Midbrain (tissue), 1 donor: ENCODE data around the gene PREX1.
"Not testable (repeated sequence)": the region's sequence is repeated elsewhere in the genome, so short reads cannot be mapped to it uniquely, and the experiment has no call there.

Experiments used
- DNase-seq: peaks from one replicate; lab custom pipeline; 2025; lab: John Stamatoyannopoulos, UW

The PREX1 gene

GRCh38 chr20:48776306-48776705 lies 51.5 kb downstream of the PREX1 start:
- peak; percentile 50 for DNase-seq

GRCh38 chr20:48775545-48775944 lies 52.3 kb downstream of the PREX1 start:
- DNase-seq: not testable (repeated sequence)

- DNase-seq: no peak
Measured at GRCh38 chr20:48774696-48775095, 53.1 kb downstream of the PREX1 start.

GRCh38 chr20:48773837-48774418 lies 53.9 kb downstream of the PREX1 start:
- no peak for DNase-seq

- peak; percentile 67 for DNase-seq
Measured at GRCh38 chr20:48772183-48772976, 55.4 kb downstream of the PREX1 start.

DNA sequence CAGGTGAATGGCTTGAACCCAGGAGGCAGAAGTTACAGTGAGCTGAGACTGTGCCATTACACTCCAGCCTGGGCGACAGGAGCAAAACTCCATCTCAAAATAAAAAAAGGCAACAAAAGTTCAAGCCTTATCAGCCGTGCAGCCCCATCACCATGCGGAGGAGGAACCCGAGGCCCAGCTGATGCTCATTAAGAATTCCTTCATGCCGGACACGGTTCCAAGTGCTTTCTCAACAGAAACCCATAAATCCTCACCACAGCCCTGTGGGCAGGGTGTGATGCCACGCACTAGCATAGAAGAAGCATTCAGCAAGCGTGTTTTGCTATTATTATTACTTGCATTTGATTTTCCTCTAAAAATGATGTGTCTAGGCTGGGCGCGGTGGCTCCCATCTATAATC lies 56.3 kb downstream of the PREX1 start:
- no peak for DNase-seq

DNA sequence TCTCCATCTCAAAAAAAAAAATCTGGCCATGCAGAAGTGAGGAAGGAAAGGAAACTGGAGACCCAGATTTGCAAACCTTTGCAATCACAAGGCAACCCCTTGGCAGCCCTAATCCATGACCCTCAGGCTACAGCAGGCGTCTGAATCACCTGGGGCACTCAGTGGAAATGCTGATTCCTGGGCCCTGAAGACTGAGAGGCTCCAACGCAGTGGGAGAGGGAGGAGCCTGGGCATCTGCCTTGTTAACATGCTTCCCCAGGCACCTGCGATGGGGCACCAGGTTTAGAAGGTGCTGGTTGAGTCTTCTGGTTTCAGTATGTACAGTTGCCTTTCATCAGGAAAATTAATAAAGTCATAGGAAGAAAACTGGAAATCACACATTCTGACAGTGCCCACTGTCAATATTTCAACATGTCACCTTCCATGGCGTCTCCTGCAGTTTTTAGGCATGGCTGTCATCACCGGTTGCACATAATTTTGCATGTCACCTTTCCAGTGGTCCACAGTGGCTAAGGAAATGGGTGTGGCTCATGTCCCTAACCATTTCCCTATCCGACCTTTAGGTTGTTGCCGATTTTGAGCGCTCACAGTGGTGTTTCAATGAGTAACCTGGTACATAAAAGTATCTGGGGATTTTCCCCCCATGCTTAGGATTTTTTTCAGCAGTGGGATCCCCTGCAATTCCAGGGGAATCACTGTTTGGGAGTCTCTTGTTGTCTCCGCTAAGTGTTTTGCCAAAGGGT lies 56.9 kb downstream of the PREX1 start:
- no peak for DNase-seq

GRCh38 chr20:48769069-48769983 lies 58.5 kb downstream of the PREX1 start:
- DNase-seq: peak; percentile 30

DNA sequence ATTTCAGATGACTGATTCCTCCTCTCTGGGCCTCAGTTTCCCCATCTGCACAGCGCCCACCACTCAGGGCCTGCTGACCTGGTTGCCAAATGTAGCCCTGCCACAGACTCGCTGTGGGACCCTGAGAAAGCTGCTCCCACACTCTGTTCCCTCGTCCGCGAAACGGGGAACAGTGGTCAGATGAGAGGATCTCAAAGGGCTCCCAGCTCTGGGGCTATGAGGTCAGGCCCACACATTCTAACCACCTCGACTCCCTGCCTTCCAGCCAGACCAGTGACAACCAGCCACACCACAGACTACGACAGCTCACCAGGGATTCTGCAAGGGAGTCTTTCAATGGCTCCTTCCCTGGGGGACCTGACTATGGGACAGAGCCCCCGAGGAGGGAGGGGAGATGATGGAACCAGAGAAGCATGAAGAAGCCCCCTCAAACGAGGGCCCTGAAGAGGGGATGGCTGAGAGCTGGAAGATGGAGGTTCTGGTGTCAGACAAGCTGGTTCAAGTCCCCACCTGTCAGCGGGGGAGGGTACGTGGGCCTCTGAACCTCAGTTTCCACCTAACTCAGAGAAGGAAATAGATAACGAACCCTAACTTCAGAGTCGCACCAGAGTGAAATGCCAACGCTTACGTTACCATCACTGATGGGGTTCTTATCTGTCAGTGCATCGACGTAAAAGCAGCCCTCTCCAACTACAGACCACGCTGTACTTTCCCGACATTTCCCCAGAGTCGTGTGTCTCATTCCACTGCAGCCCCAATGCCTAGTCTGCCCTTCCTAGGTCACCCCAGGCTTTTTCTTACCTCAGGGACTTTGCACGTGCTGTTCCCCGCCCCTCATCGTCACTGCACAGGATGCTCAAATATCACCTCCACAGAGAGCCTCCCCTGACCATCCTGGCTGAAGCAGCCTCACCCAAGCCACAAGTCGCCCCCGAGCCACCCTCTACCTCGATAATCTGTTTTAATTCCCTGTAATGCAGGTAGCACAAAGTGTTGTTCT lies 60.5 kb downstream of the PREX1 start:
- DNase-seq: no peak

GRCh38 chr20:48766205-48766604 lies 61.6 kb downstream of the PREX1 start:
- DNase-seq: no peak

- DNase-seq: no peak
Measured at GRCh38 chr20:48765359-48765758, 62.4 kb downstream of the PREX1 start.

DNA sequence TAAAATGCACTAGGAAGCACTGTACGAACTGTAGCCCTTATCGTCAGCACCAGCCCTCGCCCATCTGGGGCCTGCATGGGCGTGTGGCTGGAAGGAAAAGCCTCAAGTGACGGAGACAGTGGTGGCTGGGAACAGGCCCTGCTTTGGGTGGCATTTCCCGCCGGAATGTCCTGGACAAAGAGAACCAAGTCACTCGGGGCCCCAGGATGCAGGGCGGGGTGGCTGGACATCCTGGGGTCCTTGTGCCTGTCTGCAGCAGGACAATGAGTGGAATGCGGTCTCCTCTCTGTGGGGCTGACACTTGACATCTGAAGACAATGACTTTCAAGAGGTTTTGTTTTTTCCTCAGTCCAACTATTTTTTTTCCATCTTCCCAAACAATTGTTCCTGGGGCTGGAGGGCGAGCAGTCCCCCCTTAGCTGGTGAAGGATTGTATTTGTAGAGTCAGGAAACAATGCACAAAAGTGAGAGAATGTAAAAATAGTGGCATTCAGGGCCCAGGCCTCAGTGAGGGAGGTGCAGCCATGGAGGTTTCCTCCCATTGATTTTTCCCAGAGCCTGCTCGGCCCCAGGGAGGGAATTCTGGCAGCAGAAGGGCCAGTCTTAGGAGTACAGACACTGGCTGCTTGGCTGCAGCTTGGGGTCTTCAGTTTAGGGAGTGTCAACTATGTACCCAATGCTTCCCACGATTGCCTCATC lies 64.4 kb downstream of the PREX1 start:
- no peak for DNase-seq

- no peak for DNase-seq
Measured at GRCh38 chr20:48761874-48762273, 65.9 kb downstream of the PREX1 start.

DNA sequence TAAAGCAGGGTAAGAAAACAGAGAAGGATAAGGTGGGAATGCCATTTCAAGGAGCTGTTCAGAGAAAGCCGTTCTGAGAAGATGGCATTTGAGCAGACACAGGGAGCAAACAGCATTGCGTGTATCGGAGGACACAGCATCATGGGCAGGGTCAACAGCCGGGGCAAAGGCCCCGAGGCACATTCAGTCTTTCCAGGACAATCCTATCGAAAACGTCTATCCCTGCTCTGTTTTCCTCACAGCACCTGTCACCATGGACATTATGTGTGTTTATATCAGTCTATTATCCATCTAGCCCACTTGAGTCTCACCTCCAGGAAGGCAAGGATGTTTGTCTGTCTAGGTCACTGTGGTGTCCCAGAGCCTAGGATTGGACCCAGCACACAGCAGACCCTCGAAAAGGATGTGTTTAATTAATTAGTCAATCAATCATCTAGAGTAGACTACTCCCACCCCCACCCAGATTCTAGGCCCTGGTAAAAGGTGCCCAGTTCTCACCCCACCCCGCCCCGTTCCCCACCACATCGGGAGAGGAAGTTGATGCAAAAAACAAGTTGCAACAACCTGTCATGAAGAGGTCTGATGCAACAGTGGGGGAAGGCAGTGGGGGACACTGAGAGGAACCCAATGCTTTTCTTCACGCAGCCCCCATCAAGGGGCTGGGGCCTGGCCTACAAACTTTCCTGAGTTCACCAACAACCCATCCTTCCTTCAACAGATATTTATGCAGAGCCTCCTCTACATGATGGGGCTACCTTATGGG lies 66.6 kb downstream of the PREX1 start:
- DNase-seq: no peak

DNA sequence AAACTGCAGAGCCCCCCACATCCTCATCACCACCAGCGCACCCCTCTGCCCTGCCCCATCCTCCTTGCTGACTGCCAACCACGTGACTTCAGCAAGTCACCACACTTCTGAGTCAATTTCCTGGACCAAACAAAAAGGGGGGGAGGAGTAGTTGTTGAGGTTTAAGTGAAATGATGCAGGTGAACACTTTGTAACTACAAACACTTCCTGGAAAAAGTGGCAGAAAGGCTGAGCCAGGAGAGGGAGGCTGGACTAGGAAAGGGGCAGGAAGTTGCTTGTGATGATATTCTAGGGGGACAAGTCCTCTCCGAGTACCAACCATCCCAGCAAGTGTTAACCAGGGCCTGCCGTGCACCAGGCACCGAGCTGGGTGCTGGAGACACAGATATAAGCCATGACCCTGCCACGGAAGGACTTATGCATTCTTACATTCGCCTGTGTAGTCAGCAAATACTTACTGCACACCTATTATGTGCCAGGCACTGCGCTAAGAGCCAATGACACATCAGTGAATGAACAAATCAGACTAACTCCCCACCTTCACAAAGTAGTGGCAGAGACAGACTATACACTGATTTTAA lies 67.3 kb downstream of the PREX1 start:
- DNase-seq: peak; percentile 32

GRCh38 chr20:48759631-48760245 lies 68.1 kb downstream of the PREX1 start:
- DNase-seq: no peak

DNA sequence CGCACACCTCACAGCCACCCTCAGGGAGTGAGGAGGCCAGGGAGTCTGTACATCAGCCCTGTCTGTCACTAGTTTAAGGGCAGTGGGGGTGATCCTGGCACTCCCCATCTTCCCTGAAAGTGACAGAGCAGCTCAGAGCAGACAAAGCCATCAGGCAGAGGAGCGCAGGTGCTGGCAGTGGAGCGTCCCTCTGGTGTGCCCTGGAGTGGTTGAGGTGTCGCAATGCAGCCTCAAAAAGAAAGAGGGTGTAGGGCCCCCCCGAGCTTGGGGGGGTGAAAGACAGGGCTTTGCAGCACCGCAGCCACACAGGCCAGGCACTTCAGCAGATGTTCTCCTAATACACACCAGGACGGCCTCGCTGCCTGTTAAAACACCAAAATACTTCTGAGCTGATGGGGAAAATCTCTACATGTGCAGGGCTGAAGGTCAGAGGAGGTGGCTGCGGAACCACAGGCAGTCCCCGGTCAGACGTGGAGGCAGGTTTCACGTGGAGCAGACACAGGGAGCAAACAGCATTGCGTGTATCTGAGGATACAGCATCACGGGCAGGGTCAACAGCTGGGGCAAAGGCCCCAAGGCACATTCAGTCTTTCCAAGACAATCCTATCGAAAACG lies 69.5 kb downstream of the PREX1 start:
- DNase-seq: no peak

DNA sequence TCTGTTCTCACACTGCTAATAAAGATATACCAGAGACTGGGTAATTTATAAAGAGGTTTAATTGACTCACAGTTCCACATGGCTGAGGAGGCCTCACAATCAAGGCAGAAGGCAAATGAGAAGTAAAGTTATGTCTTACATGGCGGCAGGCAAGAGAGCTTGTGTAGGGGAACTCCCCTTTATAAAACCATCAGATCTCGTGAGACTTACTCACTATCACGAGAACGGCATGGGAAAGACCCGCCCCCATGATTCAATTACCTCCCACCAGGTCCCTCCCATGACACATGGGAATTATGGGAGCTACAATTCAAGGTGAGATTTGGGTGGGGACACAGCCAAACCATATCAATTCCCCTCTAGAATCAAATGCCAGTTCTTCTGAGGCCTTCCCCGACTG lies 71.0 kb downstream of the PREX1 start:
- not testable (repeated sequence) for DNase-seq
